Effector memory CD4-positive, alpha-beta T cell (primary cell): Measurements from ENCODE around the gene MIB1.
"Not testable (repeated sequence)": the region's sequence is repeated elsewhere in the genome, so short reads cannot be mapped to it uniquely, and the experiment has no call there.

ENCODE experiments used
- DNase-seq, 3 donors: peaks; one replicate each; pipeline ENCODE4 v3.0.0-alpha.2; 2020
- H3K27ac ChIP-seq: 2 replicates; pipeline ENCODE4 v1.7.0; 2013; ENCODE audit warnings: mild to moderate bottlenecking, low read length, moderate library complexity; ENCODE audit not compliant: insufficient read depth, poor library complexity, severe bottlenecking
- H3K27me3 ChIP-seq: replicated peaks from 2 replicates; pipeline ENCODE4 v1.7.0; 2013; ENCODE audit warnings: mild to moderate bottlenecking, low read length; ENCODE audit not compliant: insufficient read depth, control insufficient read depth, poor library complexity, severe bottlenecking
- H3K36me3 ChIP-seq: 2 replicates; pipeline ENCODE4 v1.7.0; 2013; ENCODE audit warnings: mild to moderate bottlenecking, low read length, moderate library complexity; ENCODE audit not compliant: control insufficient read depth, insufficient read depth
- H3K4me1 ChIP-seq: 2 replicates; pipeline ENCODE4 v1.7.0; 2013; ENCODE audit warnings: low read length, mild to moderate bottlenecking; ENCODE audit not compliant: control insufficient read depth, insufficient read depth, poor library complexity, severe bottlenecking
- H3K4me3 ChIP-seq: 2 replicates; pipeline ENCODE4 v1.7.0; 2013; ENCODE audit warnings: low read length, low read depth, mild to moderate bottlenecking; ENCODE audit not compliant: insufficient read depth, poor library complexity, severe bottlenecking
- H3K9me3 ChIP-seq: 2 replicates; pipeline ENCODE4 v1.7.0; 2013; ENCODE audit warnings: mild to moderate bottlenecking, low read length, moderate library complexity; ENCODE audit not compliant: control insufficient read depth
- total RNA-seq, 3 donors: gene quantifications; one replicate each; lab custom pipeline; 2026; lab: John Stamatoyannopoulos, UW

The MIB1 gene
- total RNA-seq, result 106 to 138 (median 116) reads per million in 3 donors

- Histone ChIP-seq H3K9me3 (no peaks in the 10 kb centered on the region), H3K27me3 (no peaks in the 10 kb centered on the region), H3K27ac (peak within 1 kb of the TSS; percentile 94), H3K4me1 (peaks cover 6% of the 10 kb centered on the region), H3K36me3 (no peaks in the 10 kb centered on the region), H3K4me3 (peak within 1 kb of the TSS; percentile 96)
- DNase-seq, result peak; percentile 96 to 97 (median 97)
These were observed at the start of gene MIB1 for GRCh38 chr18:21740538-21741311. TSS of gene MIB1 (plus strand) at chr18:21740792. CDS start at chr18:21741584, 792 bp downstream.

GRCh38 chr18:21693322-21693721 lies 47.3 kb upstream of the MIB1 start:
- no peak overlapping the region for H3K27ac ChIP-seq
- H3K4me1 ChIP-seq, result no peaks in the 10 kb centered on the region
- H3K4me3 ChIP-seq, result no peak overlapping the region
- H3K27me3 ChIP-seq, result no peaks in the 10 kb centered on the region
- no peak for DNase-seq
- no peaks in the 10 kb centered on the region for H3K9me3 ChIP-seq
- H3K36me3 ChIP-seq, result peaks cover 16% of the 10 kb centered on the region

GRCh38 chr18:21700528-21701075 lies 40.0 kb upstream of the MIB1 start:
- no peak for DNase-seq
- Histone ChIP-seq H3K36me3 (peaks cover 16% of the 10 kb centered on the region), H3K4me1 (peaks cover 6% of the 10 kb centered on the region), H3K27ac (no peak overlapping the region), H3K27me3 (no peaks in the 10 kb centered on the region), H3K9me3 (no peaks in the 10 kb centered on the region), H3K4me3 (no peak overlapping the region)

DNA sequence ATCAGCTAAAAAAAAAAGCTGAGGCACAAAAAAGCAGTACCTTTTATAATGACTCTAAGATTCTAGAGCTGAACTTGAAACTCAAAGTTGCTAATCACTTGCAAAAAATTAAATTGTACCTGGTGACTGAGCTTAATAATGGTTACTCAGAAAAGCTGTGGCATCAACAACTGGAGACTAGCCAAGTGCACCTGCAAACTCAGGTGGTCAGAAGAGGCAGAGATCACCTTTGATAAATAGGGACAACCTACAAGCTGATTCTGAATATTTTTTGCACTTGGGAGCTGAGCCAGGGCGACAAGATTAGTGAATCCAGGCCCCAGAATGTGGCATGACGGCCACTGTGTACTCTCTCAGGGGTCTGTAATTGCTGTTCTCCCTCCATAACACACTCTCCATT lies 39.0 kb upstream of the MIB1 start:
- DNase-seq, result no peak
- peaks cover 14% of the 10 kb centered on the region for H3K36me3 ChIP-seq
- H3K27me3 ChIP-seq, result no peaks in the 10 kb centered on the region
- no peaks in the 10 kb centered on the region for H3K9me3 ChIP-seq
- no peak overlapping the region for H3K4me3 ChIP-seq
- no peak overlapping the region for H3K27ac ChIP-seq
- H3K4me1 ChIP-seq, result peaks cover 6% of the 10 kb centered on the region

DNA sequence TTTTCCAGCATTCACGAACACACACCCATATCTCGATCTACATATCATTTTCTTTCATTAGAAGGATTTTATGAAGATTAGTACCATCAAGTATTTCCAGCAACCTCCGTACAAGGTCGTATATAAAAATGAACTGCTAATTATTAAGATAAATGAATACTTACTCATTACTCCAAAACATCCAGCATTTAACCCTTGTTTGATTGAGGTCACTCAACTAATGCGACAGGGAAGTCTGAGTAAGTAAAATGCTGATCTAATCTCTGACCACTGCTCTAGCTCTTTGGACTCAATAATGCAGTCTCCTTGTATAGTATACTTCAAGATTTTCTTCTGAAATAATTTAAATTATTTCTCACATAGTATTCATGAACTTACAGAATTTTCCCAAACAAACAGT lies 38.0 kb upstream of the MIB1 start:
- H3K4me3 ChIP-seq, result no peak overlapping the region
- peak overlapping the region; percentile 96 for H3K27ac ChIP-seq

GRCh38 chr18:21703241-21703820 lies 37.3 kb upstream of the MIB1 start:
- H3K27ac ChIP-seq, result peak overlapping the region; percentile 96

More for the DNA sequence above, 38.0 kb upstream of the MIB1 start:
- no peak for DNase-seq
- H3K27me3 ChIP-seq, result no peaks in the 10 kb centered on the region
- H3K36me3 ChIP-seq, result peaks cover 14% of the 10 kb centered on the region
- H3K9me3 ChIP-seq, result no peaks in the 10 kb centered on the region
- peaks cover 6% of the 10 kb centered on the region for H3K4me1 ChIP-seq

GRCh38 chr18:21704603-21705364 lies 35.8 kb upstream of the MIB1 start, which contains the start of gene ABHD3:
TSS of gene ABHD3 (minus strand) at chr18:21704774. CDS start at chr18:21704665, 109 bp downstream.
- H3K36me3 ChIP-seq, result peaks cover 7% of the 10 kb centered on the region
- peaks cover 6% of the 10 kb centered on the region for H3K4me1 ChIP-seq
- H3K27ac ChIP-seq, result peak within 1 kb of the TSS; percentile 96
- peak; percentile 86 to 90 (median 89) for DNase-seq
- no peaks in the 10 kb centered on the region for H3K27me3 ChIP-seq
- H3K4me3 ChIP-seq, result peak within 1 kb of the TSS; percentile 97
- no peaks in the 10 kb centered on the region for H3K9me3 ChIP-seq

More at GRCh38 chr18:21703241-21703820, 37.3 kb upstream of the MIB1 start:
- Histone ChIP-seq H3K36me3 (peaks cover 14% of the 10 kb centered on the region), H3K27me3 (no peaks in the 10 kb centered on the region), H3K4me1 (peaks cover 6% of the 10 kb centered on the region), H3K4me3 (peak overlapping the region; percentile 97), H3K9me3 (no peaks in the 10 kb centered on the region)
- peak; percentile 9 to 11 (median 10) for DNase-seq

DNA sequence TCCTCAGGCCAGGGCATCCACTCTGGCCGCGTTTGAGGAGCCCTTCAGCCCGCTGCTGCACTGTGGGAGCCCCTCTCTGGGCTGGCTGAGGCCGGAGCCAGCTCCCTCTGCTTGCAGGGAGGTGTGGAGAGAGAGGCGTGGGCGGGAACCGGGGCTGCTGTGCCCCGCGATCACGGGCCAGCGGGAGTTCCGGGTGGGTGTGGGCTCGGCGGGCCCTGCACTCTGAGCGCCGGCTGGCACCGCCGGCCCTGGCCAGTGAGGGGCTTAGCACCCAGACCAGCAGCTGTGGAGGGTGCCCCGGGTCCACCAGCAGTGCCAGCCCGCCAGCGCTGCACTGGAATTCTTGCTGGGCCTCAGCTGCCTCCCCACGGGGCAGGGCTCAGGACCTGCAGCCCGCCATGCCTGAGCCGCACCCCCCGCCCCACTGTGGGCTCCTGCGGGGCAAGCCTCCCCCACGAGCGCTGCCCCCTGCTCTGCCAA lies 34.2 kb upstream of the MIB1 start:
- H3K4me1 ChIP-seq, result peaks cover 6% of the 10 kb centered on the region
- DNase-seq, result no peak
- no peak overlapping the region for H3K4me3 ChIP-seq
- no peaks in the 10 kb centered on the region for H3K9me3 ChIP-seq
- H3K36me3 ChIP-seq, result no peaks in the 10 kb centered on the region
- no peak overlapping the region for H3K27ac ChIP-seq
- H3K27me3 ChIP-seq, result no peaks in the 10 kb centered on the region

- H3K27me3 ChIP-seq, DNase-seq, H3K9me3 ChIP-seq, H3K36me3 ChIP-seq, H3K4me3 ChIP-seq, H3K27ac ChIP-seq, H3K4me1 ChIP-seq: not testable (repeated sequence)
These were observed 33.5 kb upstream of the MIB1 start for GRCh38 chr18:21707130-21707529.
